CD8-positive, alpha-beta memory T cell (primary cell): Measurements from ENCODE around the gene ATP2B1. TPM values are rescaled to one million over a fixed set of nuclear protein-coding genes. Genes with fewer than 3 reads are reported as not detected.

Source experiments
- CTCF ChIA-PET: fragments of 350-600 bp; sonication (Branson Sonifier 250); formaldehyde crosslinking; loops from one replicate; lab custom pipeline; 2021; ENCODE audit warnings: antibody characterized with exemption; lab: Charles Lee
- POLR2A ChIA-PET: fragments of 350-600 bp; sonication (Branson Sonifier 250); formaldehyde crosslinking; loops from one replicate; lab custom pipeline; 2021; ENCODE audit warnings: antibody characterized with exemption; lab: Charles Lee
- DNase-seq, 5 donors: peaks; one replicate each; pipeline versions ENCODE4 v3.0.0 to v3.0.0-alpha.2; 2020 to 2022; ENCODE audit warnings: mixed read lengths in 1 of 5
- H3K27ac ChIP-seq: one replicate; pipeline ENCODE4 v1.7.0; 2013; ENCODE audit warnings: low read depth, mild to moderate bottlenecking, low read length, moderate library complexity
- H3K27me3 ChIP-seq: 2 replicates; pipeline ENCODE4 v1.7.0; 2013; ENCODE audit warnings: low read length, mild to moderate bottlenecking; ENCODE audit not compliant: insufficient read depth, poor library complexity, severe bottlenecking
- H3K36me3 ChIP-seq: 2 replicates; pipeline ENCODE4 v1.7.0; 2013; ENCODE audit warnings: mild to moderate bottlenecking, low read length, moderate library complexity; ENCODE audit not compliant: insufficient read depth
- H3K4me1 ChIP-seq: 2 replicates; pipeline ENCODE4 v1.7.0; 2013; ENCODE audit warnings: mild to moderate bottlenecking, low read length, moderate library complexity; ENCODE audit not compliant: insufficient read depth
- H3K4me3 ChIP-seq: 2 replicates; pipeline ENCODE4 v1.7.0; 2013; ENCODE audit warnings: mild to moderate bottlenecking, low read length
- H3K9me3 ChIP-seq: 2 replicates; pipeline ENCODE4 v1.7.0; 2013; ENCODE audit warnings: mild to moderate bottlenecking, low read length
- H3K27ac Mint-ChIP-seq, 8 donors: one replicate each; pipeline ENCODE4 v1.8.0; 2020 to 2021; ENCODE audit warnings: mixed read lengths in 8 of 8, mild to moderate bottlenecking in 6 of 8, inconsistent platforms in 3 of 8, moderate library complexity in 3 of 8
- H3K27me3 Mint-ChIP-seq, 2 donors: one replicate each; pipeline ENCODE4 v1.8.0; 2020 to 2021; ENCODE audit warnings: mixed read lengths in 2 of 2, mild to moderate bottlenecking in 1 of 2, moderate library complexity in 1 of 2
- H3K36me3 Mint-ChIP-seq, 3 donors: one replicate each; pipeline ENCODE4 v1.8.0; 2020 to 2021; ENCODE audit warnings: mixed read lengths in 3 of 3, inconsistent platforms in 1 of 3, mild to moderate bottlenecking in 1 of 3
- H3K4me1 Mint-ChIP-seq, 3 donors: one replicate each; pipeline ENCODE4 v1.8.0; 2020 to 2021; ENCODE audit warnings: mixed read lengths in 3 of 3, inconsistent platforms in 1 of 3, mild to moderate bottlenecking in 1 of 3
- H3K4me3 Mint-ChIP-seq, 7 donors: one replicate each; pipeline ENCODE4 v1.8.0; 2020 to 2021; ENCODE audit warnings: mixed read lengths in 7 of 7, mild to moderate bottlenecking in 6 of 7, moderate library complexity in 4 of 7, inconsistent platforms in 2 of 7
- H3K9me3 Mint-ChIP-seq, 5 donors: one replicate each; pipeline ENCODE4 v1.8.0; 2020 to 2022; ENCODE audit warnings: mixed read lengths in 5 of 5, mild to moderate bottlenecking in 3 of 5, moderate library complexity in 2 of 5, inconsistent platforms in 1 of 5
- polyA plus RNA-seq: library from polyadenylated mRNA; unstranded; fragments of 300-500 nt; fragmentation: Illumina TruSeq; gene quantifications from one replicate; pipeline ENCODE4 v1.2.3, GENCODE V29; 2021
- total RNA-seq, 2 experiments: library from RNA; stranded (reverse); gene quantifications; one replicate each; pipeline ENCODE4 v1.2.3, GENCODE V29; 2021

The ATP2B1 gene
- total and polyA plus RNA-seq, 3 experiments from 2014 or later = 32.7 to 45.3 (median 32.8) TPM

GRCh38 chr12:89661706-89662330 lies 46.8 kb downstream of the ATP2B1 start:
- ChIA-PET CTCF (no interaction called here), POLR2A (interaction anchor here (2.0 kb wide), 1 partner anchor 47 kb away, joined by 6 read pairs; the partner anchor contains the start of gene ATP2B1)
- Histone ChIP-seq H3K9me3 (no peaks in the 10 kb centered on the region), H3K27me3 (no peaks in the 10 kb centered on the region), H3K4me1 (peaks cover 54% of the 10 kb centered on the region), H3K27ac (no peak overlapping the region), H3K4me3 (no peak overlapping the region), H3K36me3 (no peaks in the 10 kb centered on the region)
- Mint-ChIP-seq H3K27me3 (no peaks in the 10 kb centered on the region), H3K4me1 (peaks cover 69 to 89% (median 87%) of the 10 kb centered on the region in 3 donors), H3K4me3 (peak overlapping the region in 5 of 7 donors; percentile 4 to 62 (median 32)), H3K36me3 (peaks cover 0 to 5% (median 0%) of the 10 kb centered on the region in 3 donors), H3K27ac (peak overlapping the region in 7 of 8 donors; percentile 2 to 90 (median 48)), H3K9me3 (no peaks in the 10 kb centered on the region)
- DNase-seq = peak in 1 of 5 donors; percentile 10

- H3K9me3 Mint-ChIP-seq = no peaks in the 10 kb centered on the region
These were observed 50.9 kb downstream of the ATP2B1 start for GRCh38 chr12:89657739-89658138.

GRCh38 chr12:89657066-89657465 lies 51.6 kb downstream of the ATP2B1 start:
- H3K9me3 ChIP-seq = no peaks in the 10 kb centered on the region
- CTCF ChIA-PET = interaction anchor here (1.0 kb wide), 1 partner anchor 11 kb away, joined by 3 read pairs; no protein-coding TSS in a partner anchor
- DNase-seq = no peak
- Mint-ChIP-seq H3K4me3 (peak overlapping the region in 1 of 7 donors; percentile 1), H3K9me3 (no peaks in the 10 kb centered on the region), H3K27ac (peak overlapping the region in 3 of 8 donors; percentile 4 to 61 (median 9)), H3K4me1 (peaks cover 61 to 78% (median 76%) of the 10 kb centered on the region in 3 donors), H3K27me3 (no peaks in the 10 kb centered on the region), H3K36me3 (peaks cover 16 to 26% (median 18%) of the 10 kb centered on the region in 3 donors)
- H3K27ac ChIP-seq = no peak overlapping the region
- H3K4me1 ChIP-seq = peaks cover 17% of the 10 kb centered on the region
- no peaks in the 10 kb centered on the region for H3K36me3 ChIP-seq
- H3K27me3 ChIP-seq = no peaks in the 10 kb centered on the region
- no peak overlapping the region for H3K4me3 ChIP-seq
- POLR2A ChIA-PET = no interaction called here

More at GRCh38 chr12:89657739-89658138, 50.9 kb downstream of the ATP2B1 start:
- Mint-ChIP-seq H3K36me3 (peaks cover 16 to 22% (median 16%) of the 10 kb centered on the region in 3 donors), H3K27ac (no peak overlapping the region), H3K4me3 (no peak overlapping the region), H3K4me1 (peaks cover 64 to 82% (median 77%) of the 10 kb centered on the region in 3 donors), H3K27me3 (no peaks in the 10 kb centered on the region)
- Histone ChIP-seq H3K9me3 (no peaks in the 10 kb centered on the region), H3K4me3 (no peak overlapping the region), H3K4me1 (peaks cover 23% of the 10 kb centered on the region), H3K27ac (no peak overlapping the region), H3K27me3 (no peaks in the 10 kb centered on the region), H3K36me3 (no peaks in the 10 kb centered on the region)
- CTCF ChIA-PET = interaction anchor here (1.0 kb wide), 1 partner anchor 10 kb away, joined by 3 read pairs; no protein-coding TSS in a partner anchor
- POLR2A ChIA-PET = no interaction called here
- DNase-seq = no peak

DNA sequence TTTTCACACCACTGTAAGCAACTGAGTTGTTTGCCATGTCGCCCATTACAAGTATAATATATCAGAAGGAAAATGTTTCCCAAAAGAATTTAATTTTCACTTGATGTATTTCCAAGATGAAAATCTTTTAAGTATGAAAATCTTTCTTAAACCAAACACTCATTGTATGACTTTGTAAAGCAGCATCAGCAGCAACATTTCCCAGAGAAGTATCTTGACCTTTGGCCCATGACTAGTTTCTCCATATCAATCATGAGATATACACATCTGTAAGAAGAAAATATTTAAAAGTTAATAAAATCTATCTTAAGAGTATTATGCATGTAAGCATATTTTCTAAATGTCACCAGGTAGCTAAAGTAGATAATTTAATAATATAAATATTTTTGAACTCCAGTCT lies 52.8 kb downstream of the ATP2B1 start:
- H3K36me3 Mint-ChIP-seq = peaks cover 21 to 37% (median 22%) of the 10 kb centered on the region in 3 donors
- H3K27ac Mint-ChIP-seq = peak overlapping the region in 1 of 8 donors; percentile 26
- H3K4me3 Mint-ChIP-seq = no peak overlapping the region
- no peaks in the 10 kb centered on the region for H3K9me3 Mint-ChIP-seq
- no peaks in the 10 kb centered on the region for H3K27me3 Mint-ChIP-seq
- Histone ChIP-seq H3K27ac (no peak overlapping the region), H3K27me3 (no peaks in the 10 kb centered on the region), H3K9me3 (no peaks in the 10 kb centered on the region), H3K4me1 (peaks cover 9% of the 10 kb centered on the region), H3K36me3 (no peaks in the 10 kb centered on the region), H3K4me3 (no peak overlapping the region)
- peaks cover 57 to 79% (median 74%) of the 10 kb centered on the region in 3 donors for H3K4me1 Mint-ChIP-seq
- ChIA-PET POLR2A (no interaction called here), CTCF (no interaction called here)
- no peak for DNase-seq

GRCh38 chr12:89651192-89651591 lies 57.4 kb downstream of the ATP2B1 start:
- no peak overlapping the region for H3K4me3 Mint-ChIP-seq
- Histone ChIP-seq H3K9me3 (no peaks in the 10 kb centered on the region), H3K36me3 (no peaks in the 10 kb centered on the region), H3K27me3 (no peaks in the 10 kb centered on the region), H3K27ac (no peak overlapping the region), H3K4me1 (no peaks in the 10 kb centered on the region), H3K4me3 (no peak overlapping the region)
- H3K9me3 Mint-ChIP-seq = no peaks in the 10 kb centered on the region
- ChIA-PET POLR2A (no interaction called here), CTCF (no interaction called here)
- H3K4me1 Mint-ChIP-seq = peaks cover 47 to 81% (median 68%) of the 10 kb centered on the region in 3 donors
- DNase-seq = no peak
- H3K36me3 Mint-ChIP-seq = peaks cover 27 to 71% (median 37%) of the 10 kb centered on the region in 3 donors
- H3K27me3 Mint-ChIP-seq = no peaks in the 10 kb centered on the region
- H3K27ac Mint-ChIP-seq = no peak overlapping the region

DNA sequence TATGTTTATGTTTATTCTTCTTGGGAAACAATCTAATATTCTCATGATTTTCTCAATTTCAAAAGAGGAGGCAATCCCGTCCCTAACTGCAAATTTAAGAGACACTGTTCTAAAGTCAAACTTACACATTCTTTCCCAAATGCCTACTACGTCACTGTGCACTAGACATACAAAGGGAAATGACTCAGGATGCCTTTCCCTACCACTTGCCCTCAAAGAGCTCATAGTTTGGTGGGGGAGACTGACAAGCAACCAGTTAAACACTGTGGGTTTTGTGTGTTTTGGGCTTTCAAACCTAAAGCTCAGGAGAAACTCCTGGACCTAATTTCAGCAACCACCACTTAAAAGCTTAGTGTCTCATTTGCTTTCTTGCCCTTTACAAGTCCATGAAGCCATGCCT lies 58.4 kb downstream of the ATP2B1 start:
- DNase-seq = no peak
- peaks cover 51 to 82% (median 68%) of the 10 kb centered on the region in 3 donors for H3K4me1 Mint-ChIP-seq
- ChIA-PET CTCF (no interaction called here), POLR2A (no interaction called here)
- no peaks in the 10 kb centered on the region for H3K27me3 Mint-ChIP-seq
- H3K36me3 Mint-ChIP-seq = peaks cover 25 to 73% (median 32%) of the 10 kb centered on the region in 3 donors
- H3K27ac ChIP-seq = no peak overlapping the region
- peaks cover 6% of the 10 kb centered on the region for H3K4me1 ChIP-seq
- no peak overlapping the region for H3K4me3 Mint-ChIP-seq
- H3K27ac Mint-ChIP-seq = no peak overlapping the region
- H3K4me3 ChIP-seq = no peak overlapping the region
- H3K36me3 ChIP-seq = no peaks in the 10 kb centered on the region
- H3K27me3 ChIP-seq = no peaks in the 10 kb centered on the region
- no peaks in the 10 kb centered on the region for H3K9me3 Mint-ChIP-seq
- no peaks in the 10 kb centered on the region for H3K9me3 ChIP-seq

DNA sequence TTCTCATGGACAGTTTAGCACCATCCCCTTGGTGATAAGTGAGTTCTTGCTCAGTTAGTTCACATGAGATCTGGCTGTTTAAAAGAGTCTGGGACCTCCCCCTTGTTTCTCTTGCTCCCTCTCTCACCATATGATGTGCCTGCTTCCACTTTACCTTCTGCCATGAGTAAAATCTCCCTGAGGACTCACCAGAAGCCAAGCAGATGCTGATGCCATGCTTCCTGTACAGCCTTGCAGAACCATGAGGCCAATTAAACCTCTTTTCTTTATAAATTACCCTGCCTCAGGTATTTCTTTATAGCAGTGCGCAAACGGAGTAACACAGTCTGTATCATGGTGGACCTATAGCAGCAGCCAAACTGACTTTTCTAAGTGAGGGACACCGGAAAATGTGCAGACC lies 58.8 kb downstream of the ATP2B1 start:
- CTCF ChIA-PET = no interaction called here
- Mint-ChIP-seq H3K4me1 (peaks cover 50 to 82% (median 67%) of the 10 kb centered on the region in 3 donors), H3K27me3 (no peaks in the 10 kb centered on the region), H3K36me3 (peaks cover 23 to 69% (median 28%) of the 10 kb centered on the region in 3 donors), H3K27ac (no peak overlapping the region), H3K4me3 (peak overlapping the region in 1 of 7 donors; percentile 6), H3K9me3 (no peaks in the 10 kb centered on the region)
- no peak overlapping the region for H3K27ac ChIP-seq
- POLR2A ChIA-PET = no interaction called here
- no peak for DNase-seq
- no peak overlapping the region for H3K4me3 ChIP-seq
- H3K36me3 ChIP-seq = no peaks in the 10 kb centered on the region
- H3K4me1 ChIP-seq = peaks cover 6% of the 10 kb centered on the region
- no peaks in the 10 kb centered on the region for H3K27me3 ChIP-seq
- no peaks in the 10 kb centered on the region for H3K9me3 ChIP-seq

DNA sequence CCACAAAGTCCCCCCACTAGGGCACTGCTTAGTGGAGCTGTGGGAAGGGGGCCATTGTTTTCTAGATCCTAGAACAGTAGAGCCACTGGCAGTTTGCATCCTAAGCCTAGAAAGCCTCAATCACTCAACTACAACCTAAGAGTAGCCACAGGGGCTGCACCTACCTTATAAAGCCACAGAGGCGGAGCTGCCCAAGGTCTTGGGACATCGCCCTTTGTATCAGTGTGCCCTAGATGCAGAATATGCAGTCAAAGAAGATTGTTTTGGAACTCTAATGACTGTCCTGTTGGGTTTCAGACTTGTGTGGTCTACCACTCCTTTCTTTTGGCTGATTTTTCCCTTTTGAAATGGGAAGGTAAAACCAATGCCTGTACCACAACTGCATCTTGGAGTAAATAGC lies 59.5 kb downstream of the ATP2B1 start:
- no peaks in the 10 kb centered on the region for H3K9me3 ChIP-seq
- peaks cover 22 to 66% (median 27%) of the 10 kb centered on the region in 3 donors for H3K36me3 Mint-ChIP-seq
- H3K27me3 Mint-ChIP-seq = no peaks in the 10 kb centered on the region
- no peak overlapping the region for H3K27ac ChIP-seq
- peaks cover 55 to 87% (median 72%) of the 10 kb centered on the region in 3 donors for H3K4me1 Mint-ChIP-seq
- POLR2A ChIA-PET = no interaction called here
- no peaks in the 10 kb centered on the region for H3K36me3 ChIP-seq
- H3K27ac Mint-ChIP-seq = peak overlapping the region in 1 of 8 donors; percentile 38
- no peak overlapping the region for H3K4me3 ChIP-seq
- H3K4me1 ChIP-seq = peaks cover 6% of the 10 kb centered on the region
- no peaks in the 10 kb centered on the region for H3K9me3 Mint-ChIP-seq
- CTCF ChIA-PET = no interaction called here
- DNase-seq = no peak
- no peak overlapping the region for H3K4me3 Mint-ChIP-seq
- H3K27me3 ChIP-seq = no peaks in the 10 kb centered on the region
